Suppressor macrophage treated with lipopolysaccharide for 4 hours (primary cell): ENCODE data around the gene CPN2.

ENCODE experiments used
- DNase-seq: peaks from one replicate; pipeline ENCODE4 v3.0.0-alpha.2; 2020

Gene CPN2

GRCh38 chr3:194379651-194380050, 28.5 kb upstream of the CPN2 start:
- DNase-seq = no peak

DNA sequence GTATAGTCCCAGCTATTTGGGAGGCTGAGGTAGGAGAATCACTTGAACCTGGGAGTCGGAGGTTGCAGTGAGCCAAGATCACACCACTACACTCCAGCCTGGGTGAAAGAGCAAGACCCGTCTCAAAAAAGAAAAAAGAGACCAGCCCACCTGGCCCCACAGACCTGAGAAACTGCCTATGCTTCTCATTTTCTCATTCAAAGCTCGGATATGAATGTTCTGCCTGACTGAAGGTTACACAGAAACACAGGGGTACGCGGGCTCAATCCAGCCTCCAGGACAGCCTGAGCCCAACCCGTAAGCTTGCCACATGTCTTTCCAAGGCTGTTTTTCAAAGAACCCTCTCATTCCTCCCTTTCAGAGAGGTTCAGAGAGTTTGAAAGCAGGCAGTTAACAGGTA, 28.1 kb upstream of the CPN2 start:
- DNase-seq = no peak

- no peak for DNase-seq
Observed at GRCh38 chr3:194377708-194378107, 26.6 kb upstream of the CPN2 start.

- no peak for DNase-seq
Observed at GRCh38 chr3:194376241-194376560, 25.1 kb upstream of the CPN2 start.

- peak; percentile 44 for DNase-seq
Observed at GRCh38 chr3:194375473-194376240, 24.5 kb upstream of the CPN2 start.

DNA sequence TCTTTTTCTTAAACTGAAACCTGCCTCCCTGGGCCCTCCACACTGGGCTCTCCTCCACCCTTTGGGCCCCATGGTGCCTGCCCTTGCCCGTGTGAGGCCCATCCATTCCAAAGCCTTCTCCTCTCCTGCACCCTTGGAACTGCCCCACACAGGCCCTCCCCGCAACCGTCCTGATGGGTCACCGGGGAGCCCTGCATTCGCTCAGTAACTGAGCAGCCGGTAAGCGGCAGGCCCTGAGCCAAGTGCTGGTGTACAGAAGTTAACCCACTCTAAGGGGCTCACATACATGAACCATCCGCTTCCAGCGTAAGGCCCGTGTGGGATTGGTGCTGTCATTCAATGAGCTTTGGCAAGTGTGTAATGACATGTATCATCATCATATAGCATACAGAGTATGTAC, 23.8 kb upstream of the CPN2 start:
- no peak for DNase-seq

DNA sequence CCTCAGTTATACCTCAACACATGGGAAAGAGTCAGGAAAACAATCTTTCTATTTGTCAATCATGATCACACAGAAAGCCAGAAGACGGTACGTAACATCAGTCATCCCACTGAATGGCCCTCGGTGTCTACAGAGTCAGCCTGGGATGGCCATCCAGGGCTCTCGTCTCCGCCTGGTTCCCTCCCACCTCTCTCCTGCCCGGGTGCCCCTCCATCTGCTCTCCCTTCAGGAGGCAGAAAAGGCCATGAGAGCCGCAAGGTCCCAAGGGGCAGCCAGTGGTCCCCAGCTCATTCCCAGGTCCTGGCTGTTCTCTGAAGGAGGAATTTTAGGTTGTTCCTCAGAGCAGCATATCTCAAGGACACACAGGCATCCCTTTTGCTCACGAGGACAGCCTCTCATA, 22.8 kb upstream of the CPN2 start:
- no peak for DNase-seq

GRCh38 chr3:194373028-194373427, 21.9 kb upstream of the CPN2 start:
- no peak for DNase-seq

DNA sequence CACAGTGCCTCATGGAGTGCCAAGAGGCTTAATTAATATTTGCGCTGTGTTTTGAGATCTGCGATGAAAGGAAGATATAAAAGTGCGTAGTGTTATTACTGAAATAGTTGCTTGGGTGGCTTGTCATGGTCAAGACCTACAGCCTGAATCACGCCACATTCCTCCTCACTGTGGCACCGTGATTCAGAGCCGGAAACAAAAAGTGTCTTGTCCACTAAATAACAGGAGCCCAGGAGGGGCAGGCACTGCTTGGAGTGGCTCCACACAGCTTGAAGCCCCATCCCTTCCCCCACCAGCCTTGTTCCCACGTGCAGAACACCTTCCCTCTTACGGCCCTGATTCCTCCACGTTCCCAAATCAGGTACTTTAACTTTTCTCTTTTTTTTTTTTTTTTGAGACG, 19.6 kb upstream of the CPN2 start:
- DNase-seq = no peak

DNA sequence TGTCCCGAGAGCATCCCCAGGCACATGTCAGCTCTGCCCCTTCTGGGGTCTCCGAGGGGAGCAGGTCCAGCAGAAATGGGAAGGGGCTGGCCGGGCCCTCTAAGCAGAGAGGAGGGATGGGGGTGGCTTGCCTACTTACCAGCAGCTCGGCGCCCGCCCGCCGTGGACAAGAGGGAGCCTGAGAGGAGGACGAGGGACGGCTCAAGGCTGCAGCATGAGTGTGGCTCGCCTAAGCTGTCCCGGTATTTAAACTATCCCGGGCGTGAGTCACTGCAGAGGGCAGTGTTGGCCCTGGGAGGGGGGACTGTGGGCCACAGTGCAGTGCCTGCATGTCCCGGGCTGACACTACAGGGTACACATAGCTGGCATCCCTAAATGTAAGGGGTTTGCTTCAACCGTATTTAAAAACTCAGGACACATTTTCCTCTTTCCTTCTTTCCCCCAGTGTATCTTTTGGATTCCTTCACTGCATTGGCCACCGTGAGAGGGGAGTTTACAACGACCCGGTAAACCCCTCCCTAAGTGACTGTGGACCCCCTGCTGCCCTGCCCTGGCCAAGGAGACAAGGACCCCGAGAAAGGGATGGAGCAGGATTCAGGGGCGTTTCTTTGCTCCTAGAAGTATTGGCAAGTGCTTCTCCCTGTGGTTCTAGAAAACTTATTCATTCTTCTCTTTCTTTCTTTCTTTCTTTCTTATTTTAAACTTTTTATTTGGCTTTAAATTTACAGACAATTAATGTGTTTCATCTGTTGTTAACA, 18.6 kb upstream of the CPN2 start, which contains the start of gene LRRC15:
Gene LRRC15, minus strand, starts transcription at position 222 of the 758 bp plus-strand sequence. CDS start 8,700 bp downstream, outside the sequence.
- no peak for DNase-seq

GRCh38 chr3:194368918-194369317, 17.8 kb upstream of the CPN2 start:
- no peak for DNase-seq

GRCh38 chr3:194367992-194368841, 17.1 kb upstream of the CPN2 start:
- DNase-seq = no peak

DNA sequence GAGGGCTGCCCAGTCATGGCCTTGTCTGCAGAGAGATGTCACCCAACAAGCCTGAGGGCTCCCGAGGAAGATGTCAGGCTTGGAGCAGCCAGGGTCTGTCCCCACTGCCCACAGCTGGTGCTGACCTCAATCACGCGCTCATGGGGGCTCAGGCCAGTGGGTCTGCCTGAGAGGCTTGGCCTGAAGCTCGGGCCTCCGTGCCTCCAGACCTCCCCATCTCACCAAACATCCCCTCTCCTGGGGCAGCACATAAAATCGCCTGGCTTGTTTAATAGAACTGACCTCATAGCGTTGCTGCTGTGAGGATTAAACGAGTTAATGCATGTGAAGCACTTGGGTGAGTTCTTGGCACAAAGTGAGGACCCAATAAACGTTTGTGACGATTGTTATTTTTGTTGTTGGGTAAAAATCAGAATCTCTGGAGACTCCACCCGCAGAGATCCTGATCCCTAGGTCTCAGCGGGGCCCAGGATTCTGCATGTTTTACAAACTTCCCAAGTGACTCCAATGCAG, 14.9 kb upstream of the CPN2 start:
- DNase-seq = no peak

DNA sequence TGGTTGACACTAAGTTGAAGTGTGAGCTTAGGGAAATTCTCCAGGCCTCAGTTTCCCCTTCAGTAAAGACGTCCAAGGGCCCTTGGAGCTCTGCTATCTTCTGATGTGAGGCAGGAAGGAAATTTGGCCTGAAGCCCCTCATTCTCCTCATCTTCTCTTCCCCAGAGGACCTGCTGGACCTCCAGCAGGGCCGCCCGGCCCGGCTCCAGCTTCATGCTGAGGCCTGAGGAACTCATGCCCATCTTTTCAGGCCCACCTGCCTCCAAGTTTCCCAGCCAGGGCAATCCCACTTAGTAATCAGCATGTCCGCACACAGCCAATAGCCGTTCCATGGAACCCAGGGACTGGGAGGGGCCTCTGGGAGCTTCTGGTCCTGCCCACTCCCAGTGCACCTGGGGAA, 14.4 kb upstream of the CPN2 start:
- no peak for DNase-seq

DNA sequence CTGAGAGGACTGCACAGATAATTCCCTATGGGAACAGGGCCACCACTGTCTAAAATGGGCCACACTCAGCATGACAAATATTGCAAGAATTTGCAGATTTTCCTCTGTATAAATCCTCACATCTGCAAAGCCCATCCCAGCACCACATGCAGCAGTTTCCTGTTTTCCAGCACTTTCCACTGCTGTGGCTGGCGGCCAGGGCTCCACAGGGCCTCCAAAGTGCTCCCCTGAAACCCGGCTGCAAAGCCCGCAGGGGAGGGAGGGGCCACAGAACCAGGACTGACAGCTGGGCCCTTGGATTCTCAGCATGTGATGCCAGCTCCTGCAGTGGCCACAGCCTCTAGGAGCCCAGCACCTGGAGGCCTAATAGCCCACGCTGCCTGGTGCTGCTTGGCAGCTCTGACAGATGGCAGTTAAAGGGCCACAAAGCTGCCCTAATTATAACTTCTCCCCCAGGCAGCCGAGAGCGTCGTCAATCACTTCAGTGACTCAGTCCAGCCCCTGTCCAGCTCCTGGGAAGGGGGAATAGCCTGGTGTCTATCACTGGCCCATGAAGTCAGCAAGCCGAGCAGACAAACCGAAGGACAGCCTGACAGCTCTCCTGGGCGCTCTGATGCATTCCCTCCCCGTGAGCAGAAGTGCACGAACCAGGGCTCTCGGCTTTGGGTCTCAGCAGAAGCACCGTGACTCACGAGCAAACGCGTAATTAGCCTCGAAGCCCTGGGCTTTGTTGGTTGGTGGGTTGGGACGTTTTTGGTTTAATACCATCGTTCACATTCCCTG, 13.7 kb upstream of the CPN2 start:
- DNase-seq = no peak

DNA sequence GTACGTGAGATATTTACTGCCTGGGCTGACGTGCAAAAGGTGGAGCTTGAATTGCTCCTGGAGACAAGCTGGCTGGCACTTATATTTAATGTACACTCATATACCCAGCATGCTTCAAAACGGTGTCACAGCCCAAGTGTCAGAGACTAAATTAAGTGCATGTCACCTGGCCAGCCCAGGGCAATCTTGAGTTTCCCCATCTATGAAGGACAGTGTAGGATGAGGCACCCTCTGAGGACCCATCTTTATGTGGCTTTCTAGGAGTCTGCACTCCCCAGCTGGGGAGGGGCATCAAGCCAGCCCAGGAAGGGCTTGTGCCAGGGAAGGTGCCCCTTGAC, 13.2 kb upstream of the CPN2 start:
- no peak for DNase-seq

GRCh38 chr3:194360568-194360967, 9.4 kb upstream of the CPN2 start:
- DNase-seq = no peak

DNA sequence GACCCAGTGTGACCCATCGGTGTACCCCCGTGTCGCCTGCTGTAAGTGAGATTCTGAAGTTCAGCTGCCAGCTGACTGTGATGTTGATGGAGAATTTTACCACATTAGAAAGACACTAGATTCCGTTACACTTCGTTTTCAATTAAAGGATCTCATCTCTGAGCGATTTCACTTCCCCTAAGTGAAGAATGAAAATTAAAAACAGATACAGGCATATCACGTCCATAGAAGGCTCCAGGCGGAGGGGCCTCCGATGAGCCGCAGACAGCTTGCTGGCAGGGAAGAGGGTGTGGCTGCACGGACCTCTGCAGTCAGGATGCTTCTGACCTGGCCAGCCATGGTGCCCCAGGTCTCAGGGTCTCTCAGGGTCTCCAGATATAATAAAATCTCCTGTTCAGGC, 6.6 kb upstream of the CPN2 start:
- no peak for DNase-seq

- DNase-seq = no peak
Observed at GRCh38 chr3:194355379-194355778, 4.3 kb upstream of the CPN2 start.

DNA sequence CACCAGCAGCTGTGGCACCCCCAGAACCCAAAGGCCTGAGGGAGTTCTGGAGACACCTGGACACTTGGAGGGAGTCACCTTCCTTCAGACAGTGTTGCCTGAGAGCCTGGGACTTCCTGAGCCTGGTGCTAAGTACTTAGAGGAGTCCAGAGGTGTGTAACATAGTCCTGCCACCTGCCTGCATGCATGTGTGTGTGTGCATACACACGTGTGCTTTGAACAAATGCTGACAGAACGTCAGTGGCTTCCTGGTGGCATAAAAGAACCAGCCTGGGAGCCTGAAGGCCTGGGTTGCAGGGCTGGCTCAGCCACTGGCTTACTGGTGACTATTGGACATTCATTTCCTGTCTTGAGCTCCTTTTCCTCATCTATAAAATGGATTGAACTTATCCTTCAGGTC, 3.2 kb upstream of the CPN2 start:
- no peak for DNase-seq

DNA sequence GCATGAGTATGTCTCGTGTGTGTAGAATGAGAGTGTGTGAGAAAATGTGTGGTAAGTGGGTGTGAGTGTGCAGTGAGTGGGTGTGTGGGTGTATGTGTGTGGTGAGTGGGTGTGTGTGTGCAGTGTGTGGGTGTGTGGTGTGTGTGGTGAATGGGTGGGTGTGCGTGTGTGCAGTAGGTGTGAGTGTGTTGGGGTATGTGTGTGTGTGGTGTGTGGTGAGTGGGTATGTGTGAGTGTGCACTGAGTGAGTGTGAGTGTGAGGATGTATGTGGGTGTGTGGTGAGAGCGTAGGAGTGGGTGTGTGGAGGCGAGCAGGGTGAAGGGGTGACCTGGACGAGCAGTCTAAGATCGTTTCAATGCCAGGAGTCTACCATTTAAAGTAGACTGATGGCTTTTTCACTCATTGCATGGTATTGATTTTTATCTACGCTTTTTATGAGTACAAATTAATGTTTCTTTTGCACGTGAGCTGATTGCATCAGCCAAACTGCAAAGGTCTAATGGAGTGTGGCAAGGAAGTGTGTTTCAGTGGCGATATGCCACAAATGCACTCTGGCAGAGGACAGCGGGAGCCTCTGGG, 1.6 kb upstream of the CPN2 start:
- no peak for DNase-seq

DNA sequence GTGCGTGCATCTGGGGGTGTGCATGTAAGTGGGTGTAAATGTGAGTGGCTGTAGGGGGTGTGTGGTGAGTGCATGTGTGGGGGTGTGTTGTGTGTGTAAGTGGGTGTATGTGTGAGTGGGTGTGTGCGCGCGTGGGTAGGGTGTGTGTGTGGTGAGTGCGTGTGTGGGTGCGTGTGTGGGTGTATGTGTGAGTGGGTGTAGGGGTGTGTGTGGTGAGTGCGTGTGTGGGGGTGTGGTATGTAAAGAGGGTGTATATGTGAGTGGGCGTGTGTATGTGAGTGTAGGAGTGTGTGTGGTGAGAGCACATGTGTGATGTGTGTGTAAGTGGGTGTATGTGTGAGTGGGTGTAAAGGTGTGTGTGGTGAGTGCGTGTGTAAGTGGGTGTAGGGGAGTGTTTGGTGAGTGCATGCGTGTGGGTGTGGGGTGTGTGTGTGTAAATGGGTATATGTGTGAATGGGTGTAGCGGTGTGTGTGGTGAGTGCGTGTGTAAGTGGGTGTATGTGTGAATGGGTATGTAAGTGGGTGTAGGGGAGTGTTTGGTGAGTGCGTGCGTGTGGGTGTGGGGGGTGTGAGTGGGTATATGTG, 916 bp upstream of the CPN2 start:
- no peak for DNase-seq
